ENCODE measurements around the gene NFKBIL1. TPM values are rescaled to one million over a fixed set of nuclear protein-coding genes. Genes with fewer than 3 reads are reported as not detected.

NFKBIL1 gene
- polyA plus RNA-seq, 1 donor = 23.4 TPM

DNA sequence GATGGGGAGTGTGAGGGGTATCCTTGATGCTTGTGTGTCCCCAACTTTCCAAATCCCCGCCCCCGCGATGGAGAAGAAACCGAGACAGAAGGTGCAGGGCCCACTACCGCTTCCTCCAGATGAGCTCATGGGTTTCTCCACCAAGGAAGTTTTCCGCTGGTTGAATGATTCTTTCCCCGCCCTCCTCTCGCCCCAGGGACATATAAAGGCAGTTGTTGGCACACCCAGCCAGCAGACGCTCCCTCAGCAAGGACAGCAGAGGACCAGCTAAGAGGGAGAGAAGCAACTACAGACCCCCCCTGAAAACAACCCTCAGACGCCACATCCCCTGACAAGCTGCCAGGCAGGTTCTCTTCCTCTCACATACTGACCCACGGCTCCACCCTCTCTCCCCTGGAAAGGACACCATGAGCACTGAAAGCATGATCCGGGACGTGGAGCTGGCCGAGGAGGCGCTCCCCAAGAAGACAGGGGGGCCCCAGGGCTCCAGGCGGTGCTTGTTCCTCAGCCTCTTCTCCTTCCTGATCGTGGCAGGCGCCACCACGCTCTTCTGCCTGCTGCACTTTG is 28.0 kb downstream of the NFKBIL1 start, which contains the start of gene TNF:
TNF (plus strand) TSS at position 231 of the 567 bp plus-strand sequence; CDS start at position 408, 177 bp downstream.
- no CpG with 5 or more reads among the region's 19 CpGs for WGBS (ENCODE audit: insufficient coverage, low lambda C conversion rate)
- DNase-seq = no peak
- H3K27ac ChIP-seq (ENCODE audit: low read length) = no peak within 1 kb of the TSS

GRCh38 chr6:31575952-31576685 is 28.7 kb downstream of the NFKBIL1 start:
- H3K4me1 ChIP-seq (ENCODE audit: control insufficient read depth, insufficient read depth, low read length) = no peaks in the 10 kb centered on the region
- H3K27me3 ChIP-seq (ENCODE audit: control insufficient read depth, insufficient read depth, low read length) = peaks cover 22% of the 10 kb centered on the region
- 76% methylated on average over 5 of the region's 8 CpGs for WGBS (ENCODE audit: insufficient coverage, low lambda C conversion rate)
- H3K9me3 ChIP-seq (ENCODE audit: control insufficient read depth, low read depth, low read length) = peaks cover 3% of the 10 kb centered on the region
- H3K4me3 ChIP-seq (ENCODE audit: low read length) = peak overlapping the region; percentile 30
- no peak overlapping the region for H3K27ac ChIP-seq (ENCODE audit: low read length)
- DNase-seq = no peak
- no peaks in the 10 kb centered on the region for H3K36me3 ChIP-seq (ENCODE audit: control insufficient read depth, insufficient read depth, low read length)

More for the DNA sequence above, 28.0 kb downstream of the NFKBIL1 start, which contains the start of gene TNF:
- Histone ChIP-seq H3K27me3 (ENCODE audit: control insufficient read depth, insufficient read depth, low read length) (peaks cover 20% of the 10 kb centered on the region), H3K9me3 (ENCODE audit: control insufficient read depth, low read depth, low read length) (no peaks in the 10 kb centered on the region), H3K36me3 (ENCODE audit: control insufficient read depth, insufficient read depth, low read length) (no peaks in the 10 kb centered on the region), H3K4me1 (ENCODE audit: control insufficient read depth, insufficient read depth, low read length) (no peaks in the 10 kb centered on the region), H3K4me3 (ENCODE audit: low read length) (peak within 1 kb of the TSS; percentile 30)

GRCh38 chr6:31576897-31577578 is 29.6 kb downstream of the NFKBIL1 start:
- H3K4me1 ChIP-seq (ENCODE audit: control insufficient read depth, insufficient read depth, low read length) = peaks cover 7% of the 10 kb centered on the region
- no CpG with 5 or more reads among the region's 19 CpGs for WGBS (ENCODE audit: insufficient coverage, low lambda C conversion rate)
- peaks cover 26% of the 10 kb centered on the region for H3K27me3 ChIP-seq (ENCODE audit: control insufficient read depth, insufficient read depth, low read length)
- no peak overlapping the region for H3K27ac ChIP-seq (ENCODE audit: low read length)
- peaks cover 3% of the 10 kb centered on the region for H3K9me3 ChIP-seq (ENCODE audit: control insufficient read depth, low read depth, low read length)
- H3K4me3 ChIP-seq (ENCODE audit: low read length) = no peak overlapping the region
- H3K36me3 ChIP-seq (ENCODE audit: control insufficient read depth, insufficient read depth, low read length) = no peaks in the 10 kb centered on the region
- DNase-seq = no peak

DNA sequence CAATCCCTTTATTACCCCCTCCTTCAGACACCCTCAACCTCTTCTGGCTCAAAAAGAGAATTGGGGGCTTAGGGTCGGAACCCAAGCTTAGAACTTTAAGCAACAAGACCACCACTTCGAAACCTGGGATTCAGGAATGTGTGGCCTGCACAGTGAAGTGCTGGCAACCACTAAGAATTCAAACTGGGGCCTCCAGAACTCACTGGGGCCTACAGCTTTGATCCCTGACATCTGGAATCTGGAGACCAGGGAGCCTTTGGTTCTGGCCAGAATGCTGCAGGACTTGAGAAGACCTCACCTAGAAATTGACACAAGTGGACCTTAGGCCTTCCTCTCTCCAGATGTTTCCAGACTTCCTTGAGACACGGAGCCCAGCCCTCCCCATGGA is 30.2 kb downstream of the NFKBIL1 start:
- Histone ChIP-seq H3K4me1 (ENCODE audit: control insufficient read depth, insufficient read depth, low read length) (peaks cover 7% of the 10 kb centered on the region), H3K27me3 (ENCODE audit: control insufficient read depth, insufficient read depth, low read length) (peaks cover 29% of the 10 kb centered on the region), H3K4me3 (ENCODE audit: low read length) (no peak overlapping the region), H3K27ac (ENCODE audit: low read length) (no peak overlapping the region), H3K9me3 (ENCODE audit: control insufficient read depth, low read depth, low read length) (peaks cover 3% of the 10 kb centered on the region), H3K36me3 (ENCODE audit: control insufficient read depth, insufficient read depth, low read length) (no peaks in the 10 kb centered on the region)
- 100% methylated on average over 1 of the region's 3 CpGs for WGBS (ENCODE audit: insufficient coverage, low lambda C conversion rate)
- no peak for DNase-seq

GRCh38 chr6:31578184-31579118 is 31.0 kb downstream of the NFKBIL1 start:
- no peak overlapping the region for H3K4me3 ChIP-seq (ENCODE audit: low read length)
- no peak for DNase-seq
- no CpG with 5 or more reads among the region's 12 CpGs for WGBS (ENCODE audit: insufficient coverage, low lambda C conversion rate)
- H3K9me3 ChIP-seq (ENCODE audit: control insufficient read depth, low read depth, low read length) = peaks cover 3% of the 10 kb centered on the region
- peaks cover 30% of the 10 kb centered on the region for H3K27me3 ChIP-seq (ENCODE audit: control insufficient read depth, insufficient read depth, low read length)
- no peak overlapping the region for H3K27ac ChIP-seq (ENCODE audit: low read length)
- no peaks in the 10 kb centered on the region for H3K36me3 ChIP-seq (ENCODE audit: control insufficient read depth, insufficient read depth, low read length)
- peaks cover 7% of the 10 kb centered on the region for H3K4me1 ChIP-seq (ENCODE audit: control insufficient read depth, insufficient read depth, low read length)

DNA sequence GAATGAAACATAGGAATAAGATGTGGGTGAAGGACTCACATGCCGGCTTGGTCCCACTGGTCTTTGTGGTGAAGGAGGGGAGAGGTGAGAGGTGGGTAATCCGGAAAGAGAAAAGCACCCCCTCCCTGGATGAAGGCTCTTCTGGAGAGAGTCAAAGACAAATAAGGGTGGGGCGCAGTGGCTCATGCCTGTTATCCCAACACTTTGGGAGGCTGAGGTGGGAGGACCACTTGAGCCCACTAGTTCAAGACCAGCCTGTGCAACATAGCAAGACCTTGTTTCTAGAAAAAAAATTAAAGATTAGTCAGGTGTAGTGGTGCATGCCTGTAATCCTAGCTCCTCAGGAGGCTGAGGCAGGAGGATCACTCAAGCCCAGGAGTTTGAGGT is 31.7 kb downstream of the NFKBIL1 start:
- H3K36me3 ChIP-seq (ENCODE audit: control insufficient read depth, insufficient read depth, low read length) = no peaks in the 10 kb centered on the region
- H3K27me3 ChIP-seq (ENCODE audit: control insufficient read depth, insufficient read depth, low read length) = peaks cover 30% of the 10 kb centered on the region
- no peak overlapping the region for H3K27ac ChIP-seq (ENCODE audit: low read length)
- H3K9me3 ChIP-seq (ENCODE audit: control insufficient read depth, low read depth, low read length) = peaks cover 3% of the 10 kb centered on the region
- H3K4me1 ChIP-seq (ENCODE audit: control insufficient read depth, insufficient read depth, low read length) = peaks cover 7% of the 10 kb centered on the region
- no peak for DNase-seq
- H3K4me3 ChIP-seq (ENCODE audit: low read length) = no peak overlapping the region
- no CpG with 5 or more reads among the region's 3 CpGs for WGBS (ENCODE audit: insufficient coverage, low lambda C conversion rate)

GRCh38 chr6:31579546-31580437 is 32.4 kb downstream of the NFKBIL1 start:
- 86% methylated on average over 1 of the region's 8 CpGs for WGBS (ENCODE audit: insufficient coverage, low lambda C conversion rate)
- DNase-seq = no peak
- H3K36me3 ChIP-seq (ENCODE audit: control insufficient read depth, insufficient read depth, low read length) = no peaks in the 10 kb centered on the region
- H3K9me3 ChIP-seq (ENCODE audit: control insufficient read depth, low read depth, low read length) = peaks cover 3% of the 10 kb centered on the region
- no peak overlapping the region for H3K4me3 ChIP-seq (ENCODE audit: low read length)
- peaks cover 26% of the 10 kb centered on the region for H3K27me3 ChIP-seq (ENCODE audit: control insufficient read depth, insufficient read depth, low read length)
- H3K27ac ChIP-seq (ENCODE audit: low read length) = no peak overlapping the region
- peaks cover 7% of the 10 kb centered on the region for H3K4me1 ChIP-seq (ENCODE audit: control insufficient read depth, insufficient read depth, low read length)

GRCh38 chr6:31580438-31580740 is 33.0 kb downstream of the NFKBIL1 start:
- Histone ChIP-seq H3K9me3 (ENCODE audit: control insufficient read depth, low read depth, low read length) (peaks cover 3% of the 10 kb centered on the region), H3K27me3 (ENCODE audit: control insufficient read depth, insufficient read depth, low read length) (peaks cover 23% of the 10 kb centered on the region), H3K4me3 (ENCODE audit: low read length) (peak overlapping the region; percentile 87), H3K4me1 (ENCODE audit: control insufficient read depth, insufficient read depth, low read length) (peaks cover 7% of the 10 kb centered on the region), H3K36me3 (ENCODE audit: control insufficient read depth, insufficient read depth, low read length) (no peaks in the 10 kb centered on the region), H3K27ac (ENCODE audit: low read length) (no peak overlapping the region)
- no peak for DNase-seq
- WGBS (ENCODE audit: insufficient coverage, low lambda C conversion rate) = no CpG with 5 or more reads among the region's 11 CpGs

DNA sequence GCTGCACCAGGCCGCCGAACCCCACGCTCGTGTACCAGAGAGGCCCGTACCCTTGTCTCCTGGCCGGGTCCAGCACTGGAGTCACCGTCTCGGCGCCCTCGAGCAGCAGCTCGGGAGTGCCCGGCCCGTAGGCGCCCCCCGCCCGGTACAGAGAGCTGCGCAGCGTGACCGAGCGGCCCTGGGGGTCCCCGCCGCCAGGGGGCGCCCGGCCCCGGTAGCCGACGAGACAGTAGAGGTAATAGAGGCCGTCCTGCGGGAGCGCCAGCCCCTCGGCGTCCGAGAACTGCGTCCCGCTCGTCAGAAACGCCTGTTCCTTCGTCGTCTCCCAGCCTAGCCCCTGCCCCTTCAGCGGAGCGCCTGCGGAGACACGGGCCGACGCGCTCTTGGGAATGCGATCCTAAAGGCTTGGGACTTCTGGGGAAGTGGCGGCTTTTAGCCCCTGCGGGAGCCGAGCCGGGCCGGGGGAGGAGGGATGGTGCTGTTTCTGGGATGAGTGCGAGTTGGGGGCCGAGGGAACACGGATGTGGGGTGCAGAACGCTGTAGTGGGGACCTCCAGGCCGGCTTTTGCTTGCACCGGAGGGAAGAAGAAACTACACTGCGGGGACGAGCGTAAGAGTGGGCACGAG is 33.5 kb downstream of the NFKBIL1 start:
- peak; percentile 72 to 79 for DNase-seq
- peaks cover 7% of the 10 kb centered on the region for H3K4me1 ChIP-seq (ENCODE audit: control insufficient read depth, insufficient read depth, low read length)
- no CpG with 5 or more reads among the region's 62 CpGs for WGBS (ENCODE audit: insufficient coverage, low lambda C conversion rate)
- H3K36me3 ChIP-seq (ENCODE audit: control insufficient read depth, insufficient read depth, low read length) = no peaks in the 10 kb centered on the region
- peaks cover 3% of the 10 kb centered on the region for H3K9me3 ChIP-seq (ENCODE audit: control insufficient read depth, low read depth, low read length)
- peaks cover 20% of the 10 kb centered on the region for H3K27me3 ChIP-seq (ENCODE audit: control insufficient read depth, insufficient read depth, low read length)
- peak overlapping the region; percentile 87 for H3K4me3 ChIP-seq (ENCODE audit: low read length)
- H3K27ac ChIP-seq (ENCODE audit: low read length) = peak overlapping the region; percentile 57

Measured in large intestine (tissue), 3 donors.